Measurements from ENCODE around the gene WDR37.

The WDR37 gene

GRCh38 chr10:1137499-1138163, 81.4 kb downstream of the WDR37 start:
- ChIA-PET CTCF (interaction anchor here (0.7 kb wide), 1 partner anchor 12 kb away, joined by 5 read pairs; no protein-coding TSS in a partner anchor), POLR2A (ENCODE audit: low non-redundant PET) (no interaction called here)
- no peak for TF ChIP-seq CTCF (conservative IDR thresholded peaks at IDR 0.05; ENCODE audit: low read depth)
- H3K27ac ChIP-seq = no peak overlapping the region
- DNase-seq (ENCODE audit: low spot score) = no peak

- no peak for DNase-seq (ENCODE audit: low spot score)
- ChIA-PET POLR2A (ENCODE audit: low non-redundant PET) (no interaction called here), CTCF (no interaction called here)
- H3K27ac ChIP-seq = no peak overlapping the region
- no peak for TF ChIP-seq CTCF (conservative IDR thresholded peaks at IDR 0.05; ENCODE audit: low read depth)
Observed at GRCh38 chr10:1138529-1138928, 82.3 kb downstream of the WDR37 start.

GRCh38 chr10:1141261-1141660, 85.1 kb downstream of the WDR37 start:
- no peak for DNase-seq (ENCODE audit: low spot score)
- H3K27ac ChIP-seq = no peak overlapping the region
- CTCF ChIA-PET = no interaction called here
- POLR2A ChIA-PET (ENCODE audit: low non-redundant PET) = no interaction called here
- TF ChIP-seq CTCF (conservative IDR thresholded peaks at IDR 0.05; ENCODE audit: low read depth) = no peak

GRCh38 chr10:1141701-1142100, 85.5 kb downstream of the WDR37 start:
- CTCF ChIA-PET = no interaction called here
- POLR2A ChIA-PET (ENCODE audit: low non-redundant PET) = no interaction called here
- H3K27ac ChIP-seq = no peak overlapping the region
- DNase-seq (ENCODE audit: low spot score) = no peak
- no peak for TF ChIP-seq CTCF (conservative IDR thresholded peaks at IDR 0.05; ENCODE audit: low read depth)

- POLR2A ChIA-PET (ENCODE audit: low non-redundant PET) = no interaction called here
- no peak overlapping the region for H3K27ac ChIP-seq
- 0 out of 2 replicates have a peak, but pooled peaks have one; percentile 13 for TF ChIP-seq CTCF (conservative IDR thresholded peaks at IDR 0.05; ENCODE audit: low read depth)
- DNase-seq (ENCODE audit: low spot score) = no peak
- CTCF ChIA-PET = no interaction called here
Observed at GRCh38 chr10:1142596-1142995, 86.4 kb downstream of the WDR37 start.

- ChIA-PET POLR2A (ENCODE audit: low non-redundant PET) (no interaction called here), CTCF (no interaction called here)
- TF ChIP-seq CTCF (conservative IDR thresholded peaks at IDR 0.05; ENCODE audit: low read depth) = no peak
- no peak overlapping the region for H3K27ac ChIP-seq
- no peak for DNase-seq (ENCODE audit: low spot score)
Observed at GRCh38 chr10:1147810-1148209, 91.6 kb downstream of the WDR37 start.

Data from RWPE1 (cell line).